ENCODE data around the gene TUBB3.
A peak's percentile ranks its signal among the peaks of the same experiment; 100 is the strongest.
"Not testable (repeated sequence)": the region's sequence is repeated elsewhere in the genome, so short reads cannot be mapped to it uniquely, and the experiment has no call there.

The TUBB3 gene

GRCh38 chr16:89913408-89914387 is 9.4 kb upstream of the TUBB3 start:
- Histone ChIP-seq H3K27me3 (ENCODE audit: control insufficient read depth, insufficient read depth, low read length) (no peaks in the 10 kb centered on the region), H3K9me3 (ENCODE audit: control insufficient read depth, insufficient read depth, low read length) (no peaks in the 10 kb centered on the region), H3K9ac (ENCODE audit: low read depth, low read length) (no peak overlapping the region), H3K4me1 (ENCODE audit: control insufficient read depth, insufficient read depth, low read length) (peaks cover 3% of the 10 kb centered on the region), H3K36me3 (ENCODE audit: control insufficient read depth, insufficient read depth, low read length) (peaks cover 20% of the 10 kb centered on the region), H3K4me3 (ENCODE audit: low read depth, low read length) (no peak overlapping the region)

GRCh38 chr16:89914642-89915285 is 8.4 kb upstream of the TUBB3 start:
- not testable (repeated sequence) for H3K27me3 ChIP-seq (ENCODE audit: control insufficient read depth, insufficient read depth, low read length); H3K4me1 ChIP-seq (ENCODE audit: control insufficient read depth, insufficient read depth, low read length); H3K9ac ChIP-seq (ENCODE audit: low read depth, low read length); H3K4me3 ChIP-seq (ENCODE audit: low read depth, low read length); H3K9me3 ChIP-seq (ENCODE audit: control insufficient read depth, insufficient read depth, low read length)
- peaks cover 18% of the 10 kb centered on the region for H3K36me3 ChIP-seq (ENCODE audit: control insufficient read depth, insufficient read depth, low read length)

DNA sequence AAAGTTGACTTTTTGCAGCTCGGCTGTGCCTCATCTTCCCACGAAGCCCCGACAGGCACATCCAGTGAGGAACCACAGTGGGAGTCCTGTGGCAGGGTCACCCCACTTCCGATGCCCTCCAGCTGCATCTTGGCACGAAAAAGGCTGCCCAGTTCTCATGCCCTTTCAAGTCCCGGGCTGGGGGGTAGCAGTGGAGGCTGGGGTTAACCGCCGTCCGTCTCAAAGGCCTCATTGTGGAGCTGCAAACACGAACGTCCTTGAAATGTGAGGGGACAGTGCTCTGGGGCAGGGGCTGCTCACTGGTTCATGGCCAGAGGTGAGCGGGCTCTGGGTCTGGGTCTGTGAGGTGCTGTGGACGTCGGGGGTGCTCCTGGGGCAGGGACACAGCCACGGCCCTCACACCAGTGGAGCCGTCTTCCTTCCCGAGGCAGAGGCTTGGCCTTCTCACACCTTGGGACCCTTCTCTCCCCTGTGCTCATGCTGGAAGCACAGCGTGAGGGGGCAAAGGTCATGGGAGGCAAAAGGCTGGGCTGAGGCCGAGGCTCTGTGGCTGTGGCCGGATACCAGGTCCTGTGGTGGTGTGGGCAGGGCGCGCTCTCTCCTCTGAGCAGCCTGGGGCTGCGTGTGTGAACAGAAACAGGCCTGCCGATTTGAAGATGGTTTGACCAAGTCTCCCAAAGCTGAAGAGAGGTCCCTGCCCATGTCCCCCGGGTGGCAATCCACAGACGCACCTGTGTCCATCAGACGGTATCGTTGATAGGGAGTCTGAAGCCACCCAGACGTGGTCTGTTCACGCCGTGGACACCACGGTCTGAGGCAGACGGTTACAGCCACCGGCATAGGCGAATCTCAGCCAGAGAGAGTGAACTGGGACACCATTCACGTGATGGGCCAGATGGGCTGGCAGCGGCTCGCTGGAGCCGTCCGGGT is 7.6 kb upstream of the TUBB3 start:
- Histone ChIP-seq H3K9me3 (ENCODE audit: control insufficient read depth, insufficient read depth, low read length) (no peaks in the 10 kb centered on the region), H3K4me3 (ENCODE audit: low read depth, low read length) (no peak overlapping the region), H3K9ac (ENCODE audit: low read depth, low read length) (peak overlapping the region; percentile 12), H3K27me3 (ENCODE audit: control insufficient read depth, insufficient read depth, low read length) (peaks cover 6% of the 10 kb centered on the region), H3K36me3 (ENCODE audit: control insufficient read depth, insufficient read depth, low read length) (peaks cover 18% of the 10 kb centered on the region), H3K4me1 (ENCODE audit: control insufficient read depth, insufficient read depth, low read length) (peaks cover 3% of the 10 kb centered on the region)

DNA sequence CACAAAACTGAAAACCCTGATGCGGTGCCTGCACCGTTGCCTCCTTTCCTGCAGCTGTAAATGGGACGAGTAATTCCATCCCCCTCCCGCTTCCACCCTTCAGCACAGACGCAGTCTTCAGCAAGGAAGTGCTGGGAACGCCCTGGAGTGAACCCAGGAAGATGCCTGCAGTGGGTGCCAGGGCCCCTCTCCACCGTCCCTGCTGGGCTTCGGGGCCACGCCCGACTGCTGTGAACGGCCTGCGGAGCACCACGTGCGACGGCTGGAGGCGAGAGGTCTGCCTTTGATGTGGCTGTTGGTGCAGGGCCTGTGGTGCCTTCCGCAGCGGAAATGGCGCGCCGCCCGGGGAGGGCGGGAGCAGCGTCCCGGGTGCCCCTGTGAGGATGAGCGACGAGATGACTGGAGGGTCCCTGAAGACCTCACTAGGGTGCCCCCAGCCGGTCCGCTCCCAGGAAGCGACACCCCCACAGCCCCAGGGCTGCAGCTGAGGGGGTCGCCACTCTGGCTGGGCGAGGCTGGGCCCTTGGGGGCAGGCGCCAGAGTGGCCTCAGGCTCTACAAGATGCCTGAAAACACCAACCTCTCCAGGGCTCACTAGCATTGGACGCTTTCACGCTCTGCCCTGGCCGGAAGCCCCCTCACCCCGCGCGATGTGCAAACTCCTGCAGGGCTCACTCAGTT is 5.2 kb upstream of the TUBB3 start:
- peak overlapping the region; percentile 75 for H3K4me3 ChIP-seq (ENCODE audit: low read depth, low read length)
- peaks cover 10% of the 10 kb centered on the region for H3K27me3 ChIP-seq (ENCODE audit: control insufficient read depth, insufficient read depth, low read length)
- H3K9ac ChIP-seq (ENCODE audit: low read depth, low read length): peak overlapping the region; percentile 47
- no peaks in the 10 kb centered on the region for H3K9me3 ChIP-seq (ENCODE audit: control insufficient read depth, insufficient read depth, low read length)
- peaks cover 3% of the 10 kb centered on the region for H3K36me3 ChIP-seq (ENCODE audit: control insufficient read depth, insufficient read depth, low read length)
- peaks cover 7% of the 10 kb centered on the region for H3K4me1 ChIP-seq (ENCODE audit: control insufficient read depth, insufficient read depth, low read length)

- Histone ChIP-seq H3K27me3 (ENCODE audit: control insufficient read depth, insufficient read depth, low read length) (peaks cover 10% of the 10 kb centered on the region), H3K36me3 (ENCODE audit: control insufficient read depth, insufficient read depth, low read length) (peaks cover 3% of the 10 kb centered on the region), H3K9ac (ENCODE audit: low read depth, low read length) (peak within 1 kb of the TSS; percentile 47), H3K9me3 (ENCODE audit: control insufficient read depth, insufficient read depth, low read length) (no peaks in the 10 kb centered on the region), H3K4me3 (ENCODE audit: low read depth, low read length) (peak within 1 kb of the TSS; percentile 75), H3K4me1 (ENCODE audit: control insufficient read depth, insufficient read depth, low read length) (peaks cover 7% of the 10 kb centered on the region)
Observed at GRCh38 chr16:89918453-89919347, 4.4 kb upstream of the TUBB3 start, which contains the start of gene MC1R. Gene MC1R, plus strand, starts transcription at chr16:89918862. Its CDS starts 397 bp downstream, at chr16:89919259.

- H3K4me3 ChIP-seq (ENCODE audit: low read depth, low read length): no peak overlapping the region
- peaks cover 10% of the 10 kb centered on the region for H3K27me3 ChIP-seq (ENCODE audit: control insufficient read depth, insufficient read depth, low read length)
- H3K9me3 ChIP-seq (ENCODE audit: control insufficient read depth, insufficient read depth, low read length): no peaks in the 10 kb centered on the region
- H3K4me1 ChIP-seq (ENCODE audit: control insufficient read depth, insufficient read depth, low read length): peaks cover 7% of the 10 kb centered on the region
- no peak overlapping the region for H3K9ac ChIP-seq (ENCODE audit: low read depth, low read length)
- peaks cover 3% of the 10 kb centered on the region for H3K36me3 ChIP-seq (ENCODE audit: control insufficient read depth, insufficient read depth, low read length)
Observed at GRCh38 chr16:89919535-89920406, 3.4 kb upstream of the TUBB3 start.

DNA sequence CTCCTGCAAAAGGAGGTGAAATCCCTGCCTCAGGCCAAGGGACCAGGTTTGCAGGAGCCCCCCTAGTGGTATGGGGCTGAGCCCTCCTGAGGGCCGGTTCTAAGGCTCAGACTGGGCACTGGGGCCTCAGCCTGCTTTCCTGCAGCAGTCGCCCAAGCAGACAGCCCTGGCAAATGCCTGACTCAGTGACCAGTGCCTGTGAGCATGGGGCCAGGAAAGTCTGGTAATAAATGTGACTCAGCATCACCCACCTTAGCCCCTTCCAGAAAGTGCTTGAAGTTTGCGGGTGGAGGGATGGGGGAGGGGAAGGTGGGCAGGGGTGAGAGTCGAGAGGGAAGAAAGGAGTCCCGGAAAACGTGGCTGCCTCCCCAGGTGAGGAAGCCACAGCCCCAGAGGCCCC is 2.4 kb upstream of the TUBB3 start:
- Histone ChIP-seq H3K4me1 (ENCODE audit: control insufficient read depth, insufficient read depth, low read length) (peaks cover 7% of the 10 kb centered on the region), H3K9ac (ENCODE audit: low read depth, low read length) (no peak overlapping the region), H3K36me3 (ENCODE audit: control insufficient read depth, insufficient read depth, low read length) (peaks cover 3% of the 10 kb centered on the region), H3K4me3 (ENCODE audit: low read depth, low read length) (no peak overlapping the region), H3K27me3 (ENCODE audit: control insufficient read depth, insufficient read depth, low read length) (peaks cover 10% of the 10 kb centered on the region), H3K9me3 (ENCODE audit: control insufficient read depth, insufficient read depth, low read length) (no peaks in the 10 kb centered on the region)

DNA sequence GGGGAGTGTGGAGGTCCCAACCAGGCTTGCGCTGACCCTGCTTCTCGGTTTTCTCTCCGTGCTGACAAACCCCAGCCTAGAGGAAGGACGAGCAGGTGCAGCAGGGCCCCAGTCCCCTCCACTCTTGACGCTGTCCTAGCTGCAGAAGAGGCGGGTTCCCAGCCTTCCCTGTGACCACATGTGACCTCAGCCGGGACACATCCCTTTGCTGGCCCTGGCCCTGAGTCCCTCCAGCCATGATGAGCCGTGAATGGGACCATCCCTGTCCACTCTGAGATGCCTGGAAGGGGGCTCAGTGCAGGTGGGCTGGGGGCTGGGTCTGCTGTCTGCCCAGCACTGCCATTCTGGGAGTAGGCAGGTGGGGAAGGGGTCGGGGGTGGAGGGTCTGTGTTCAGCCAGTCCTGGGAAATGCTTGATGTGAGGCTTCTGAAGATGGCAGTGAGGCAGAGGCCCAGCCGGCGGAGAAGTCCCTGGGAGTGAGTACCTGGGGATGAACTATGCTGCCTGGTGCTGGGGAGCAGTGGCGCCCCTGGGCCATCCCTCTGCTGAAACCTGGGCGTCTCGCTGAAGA is 1.9 kb upstream of the TUBB3 start:
- peak overlapping the region; percentile 79 for H3K4me3 ChIP-seq (ENCODE audit: low read depth, low read length)
- H3K27me3 ChIP-seq (ENCODE audit: control insufficient read depth, insufficient read depth, low read length): peaks cover 10% of the 10 kb centered on the region
- no peak overlapping the region for H3K9ac ChIP-seq (ENCODE audit: low read depth, low read length)
- no peaks in the 10 kb centered on the region for H3K9me3 ChIP-seq (ENCODE audit: control insufficient read depth, insufficient read depth, low read length)
- H3K4me1 ChIP-seq (ENCODE audit: control insufficient read depth, insufficient read depth, low read length): peaks cover 7% of the 10 kb centered on the region
- peaks cover 3% of the 10 kb centered on the region for H3K36me3 ChIP-seq (ENCODE audit: control insufficient read depth, insufficient read depth, low read length)

DNA sequence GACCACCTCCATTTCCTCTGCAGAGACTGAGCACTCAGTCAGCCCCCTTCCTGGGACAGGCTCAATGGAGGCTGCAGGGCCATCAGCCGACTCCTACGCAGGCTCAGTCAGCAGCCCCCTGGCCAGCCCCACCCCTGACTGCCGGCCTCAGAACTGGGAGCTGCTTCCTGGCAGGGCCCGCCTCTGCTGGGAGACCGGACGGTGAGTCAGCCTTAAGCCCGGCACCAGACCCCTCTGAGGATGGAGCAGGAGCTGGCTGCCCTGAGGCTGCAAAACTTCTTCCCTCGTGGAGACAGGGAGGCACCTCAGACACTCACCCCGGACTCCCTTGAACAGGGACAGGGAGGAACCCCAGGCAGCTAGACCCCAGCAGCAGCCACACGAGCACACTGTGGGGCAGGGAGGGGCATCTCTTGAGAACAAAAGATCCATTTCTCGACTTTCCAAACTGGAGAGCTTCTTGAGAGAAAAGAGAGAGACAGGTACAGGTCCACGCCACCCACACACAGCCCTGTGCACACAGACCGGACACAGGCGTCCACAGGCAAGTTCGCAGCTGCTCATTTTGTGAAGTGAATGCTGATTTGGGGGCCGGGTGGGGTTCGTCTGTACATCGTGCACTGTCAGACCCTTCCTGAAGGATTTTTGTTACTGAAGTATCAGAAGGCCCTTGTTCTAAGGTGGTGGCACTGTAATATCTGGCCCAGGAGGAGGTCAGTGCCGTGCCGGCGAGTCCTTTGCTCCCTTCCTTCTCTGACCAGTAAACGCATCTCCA is 1.3 kb upstream of the TUBB3 start:
- Histone ChIP-seq H3K9ac (ENCODE audit: low read depth, low read length) (peak overlapping the region; percentile 54), H3K4me1 (ENCODE audit: control insufficient read depth, insufficient read depth, low read length) (peaks cover 7% of the 10 kb centered on the region), H3K9me3 (ENCODE audit: control insufficient read depth, insufficient read depth, low read length) (no peaks in the 10 kb centered on the region), H3K27me3 (ENCODE audit: control insufficient read depth, insufficient read depth, low read length) (peaks cover 10% of the 10 kb centered on the region), H3K36me3 (ENCODE audit: control insufficient read depth, insufficient read depth, low read length) (peaks cover 3% of the 10 kb centered on the region), H3K4me3 (ENCODE audit: low read depth, low read length) (peak overlapping the region; percentile 79)

Data from iPS-15b (cell line).